ENCODE measurements around the gene UNC5B. TPM values are rescaled to one million over a fixed set of nuclear protein-coding genes. Genes with fewer than 3 reads are reported as not detected.
A peak's percentile ranks its signal among the peaks of the same experiment; 100 is the strongest.

UNC5B gene
- total RNA-seq, 6 donors from 2014 or later: 8.4 to 27.7 (median 20.5) TPM

- H3K4me1 ChIP-seq: peaks cover 0 to 5% (median 2%) of the 10 kb centered on the region in 4 donors
- 92% methylated on average over 7 of the region's 7 CpGs for WGBS, 2 donors
- no peak for TF ChIP-seq POLR2AphosphoS5 (IDR thresholded peaks at IDR 0.05)
- TF ChIP-seq CTCF (IDR thresholded peaks at IDR 0.05): no peak
- no peak for TF ChIP-seq EP300 (IDR thresholded peaks at IDR 0.05)
- no peak for TF ChIP-seq POLR2A (IDR thresholded peaks at IDR 0.05)
- H3K9me3 ChIP-seq: no peaks in the 10 kb centered on the region
- DNase-seq: no peak
- H3K27ac ChIP-seq: no peak overlapping the region
- peaks cover 0 to 8% (median 0%) of the 10 kb centered on the region in 4 donors for H3K36me3 ChIP-seq
- H3K4me3 ChIP-seq: no peak overlapping the region
- no peak for ATAC-seq (ENCODE audit: low FRiP score in 2 of 2)
- no peaks in the 10 kb centered on the region for H3K27me3 ChIP-seq
These were observed 137.0 kb downstream of the UNC5B start for GRCh38 chr10:71349406-71349805.

- ATAC-seq (ENCODE audit: low FRiP score in 2 of 2): no peak
- Histone ChIP-seq H3K4me1 (peaks cover 0 to 4% (median 0%) of the 10 kb centered on the region in 4 donors), H3K9me3 (no peaks in the 10 kb centered on the region), H3K27me3 (no peaks in the 10 kb centered on the region), H3K4me3 (no peak overlapping the region), H3K27ac (no peak overlapping the region), H3K36me3 (peaks cover 0 to 10% (median 3%) of the 10 kb centered on the region in 4 donors)
- WGBS, 2 donors: 80 to 90% methylated on average over 2 to 6 of the region's 6 CpGs
- DNase-seq: peak in 1 of 2 donors; percentile 36
- TF ChIP-seq EP300 (IDR thresholded peaks at IDR 0.05) (no peak), CTCF (IDR thresholded peaks at IDR 0.05) (no peak), POLR2A (IDR thresholded peaks at IDR 0.05) (no peak), POLR2AphosphoS5 (IDR thresholded peaks at IDR 0.05) (no peak)
These were observed 138.7 kb downstream of the UNC5B start for GRCh38 chr10:71351087-71351486.

- Histone ChIP-seq H3K36me3 (peaks cover 0 to 17% (median 7%) of the 10 kb centered on the region in 4 donors), H3K4me1 (peaks cover 0 to 4% (median 0%) of the 10 kb centered on the region in 4 donors), H3K9me3 (no peaks in the 10 kb centered on the region), H3K27ac (no peak overlapping the region), H3K27me3 (no peaks in the 10 kb centered on the region), H3K4me3 (no peak overlapping the region)
- DNase-seq: peak in 1 of 2 donors; percentile 29
- peak in 1 of 2 donors; percentile 50 for ATAC-seq (ENCODE audit: low FRiP score in 2 of 2)
- TF ChIP-seq POLR2AphosphoS5 (IDR thresholded peaks at IDR 0.05): no peak
- TF ChIP-seq EP300 (IDR thresholded peaks at IDR 0.05): no peak
- TF ChIP-seq CTCF (IDR thresholded peaks at IDR 0.05): no peak
- no peak for TF ChIP-seq POLR2A (IDR thresholded peaks at IDR 0.05)
- 71 to 81% methylated on average over 8 to 14 of the region's 14 CpGs for WGBS, 2 donors
These were observed 139.4 kb downstream of the UNC5B start for GRCh38 chr10:71351628-71352319.

Other genes starting within 250 kb of the UNC5B start
- 10 to 100 TPM in 2 of 6 donors, 1 to 10 TPM in 4; 6.7 to 17.0 (median 9.2) TPM for gene SLC29A3, start 106.7 kb downstream of the UNC5B start, total RNA-seq
- gene CDH23, start 184.3 kb downstream of the UNC5B start, total RNA-seq: 10 to 100 TPM in 3 of 6 donors, 1 to 10 TPM in 3; 4.7 to 29.3 (median 10.4) TPM

Data from upper lobe of left lung (tissue), 6 donors.